DND-41 (cell line): ENCODE data around the gene L3MBTL3.
"Not testable (repeated sequence)": the region's sequence is repeated elsewhere in the genome, so short reads cannot be mapped to it uniquely, and the experiment has no call there.

ENCODE experiments used
- ATAC-seq: fragments of 200-7000 bp; cut with Tn5 transposase; 3 replicates; pipeline ENCODE4 v1.9.1; 2021; ENCODE audit warnings: low read depth; ENCODE audit not compliant: insufficient read depth
- DNase-seq: peaks from one replicate; pipeline ENCODE4 v3.0.0-alpha.2; 2020
- H2AFZ ChIP-seq: 2 replicates; pipeline ENCODE4 v1.6.0; 2012; ENCODE audit warnings: low read depth, low read length
- H3K27ac ChIP-seq: 2 replicates; pipeline ENCODE4 v1.5.1; 2012; ENCODE audit warnings: low read length, inconsistent platforms
- H3K27me3 ChIP-seq: fragments of 200-600 bp; sonication (generic); 2 replicates; pipeline ENCODE4 v1.6.0; 2012; ENCODE audit warnings: low read length, mild to moderate bottlenecking, inconsistent platforms; ENCODE audit not compliant: insufficient read depth, poor library complexity
- H3K36me3 ChIP-seq: 2 replicates; pipeline ENCODE4 v1.5.1; 2012; ENCODE audit warnings: low read length, inconsistent platforms; ENCODE audit not compliant: insufficient read depth
- H3K4me1 ChIP-seq: 2 replicates; pipeline ENCODE4 v1.5.1; 2012; ENCODE audit warnings: mild to moderate bottlenecking, low read length; ENCODE audit not compliant: insufficient read depth
- H3K4me2 ChIP-seq: 2 replicates; pipeline ENCODE4 v1.6.0; 2012; ENCODE audit warnings: mild to moderate bottlenecking, moderate library complexity, low read length, inconsistent platforms; ENCODE audit not compliant: insufficient read depth
- H3K4me3 ChIP-seq, 2 experiments: fragments of 200-600 bp in 1 of 2; shearing (Covaris generic) in 1 of 2; 2 replicates each; pipeline ENCODE4 v1.5.1; 2012 to 2016; ENCODE audit warnings: inconsistent platforms in 2 of 2, low read length in 2 of 2, mild to moderate bottlenecking in 2 of 2, low read depth in 1 of 2, moderate library complexity in 1 of 2
- H3K79me2 ChIP-seq: 2 replicates; pipeline ENCODE4 v1.6.0; 2012; ENCODE audit warnings: low read length, inconsistent platforms; ENCODE audit not compliant: insufficient read depth
- H3K9ac ChIP-seq: 2 replicates; pipeline ENCODE4 v1.6.0; 2012; ENCODE audit warnings: low read depth, mild to moderate bottlenecking, inconsistent platforms, low read length, moderate library complexity
- H3K9me3 ChIP-seq: 2 replicates; pipeline ENCODE4 v1.5.1; 2012; ENCODE audit warnings: low read length, moderate library complexity, mild to moderate bottlenecking, inconsistent platforms; ENCODE audit not compliant: insufficient read depth, severe bottlenecking
- H4K20me1 ChIP-seq: 2 replicates; pipeline ENCODE4 v1.6.0; 2012; ENCODE audit warnings: low read length; ENCODE audit not compliant: insufficient read depth
- EZH2 ChIP-seq: IDR thresholded peaks from 3 replicates; pipeline ENCODE4 v1.6.1; 2012; ENCODE audit warnings: borderline replicate concordance, low read depth, mild to moderate bottlenecking, moderate library complexity, low read length, inconsistent platforms; ENCODE audit not compliant: severe bottlenecking
- TF ChIP-seq, protein P1 (sequence below): IDR thresholded peaks from 2 replicates; pipeline ENCODE4 v1.5.1; 2012; ENCODE audit warnings: borderline replicate concordance, low read length, moderate library complexity, mild to moderate bottlenecking; ENCODE audit not compliant: poor library complexity, severe bottlenecking; ENCODE audit errors: extremely low read depth

Gene L3MBTL3

DNA sequence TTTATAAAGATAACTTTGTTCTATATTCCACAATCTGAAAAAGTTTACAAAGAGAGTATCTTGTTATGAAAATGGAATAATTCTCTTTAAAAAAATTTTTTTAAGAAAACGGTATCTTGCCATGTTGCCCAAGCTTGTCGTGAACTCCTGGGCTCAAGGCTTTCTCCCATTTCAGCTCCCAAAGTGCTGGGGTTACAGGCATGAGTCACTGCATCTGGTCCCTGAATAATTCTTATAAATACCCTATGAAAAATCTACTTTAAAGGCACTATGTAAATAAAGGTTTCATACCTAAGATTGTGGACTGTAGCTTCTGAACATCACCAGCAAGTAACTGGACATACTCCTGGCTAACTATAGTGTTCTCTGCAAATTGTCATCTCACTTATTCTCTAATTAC, 144.0 kb downstream of the L3MBTL3 start:
- Histone ChIP-seq H3K27me3 (peaks cover 11% of the 10 kb centered on the region), H3K4me3 (no peak overlapping the region), H3K79me2 (no peaks in the 10 kb centered on the region), H4K20me1 (no peaks in the 10 kb centered on the region), H2AFZ (no peak overlapping the region), H3K4me1 (no peaks in the 10 kb centered on the region), H3K9me3 (no peaks in the 10 kb centered on the region), H3K4me2 (no peak overlapping the region), H3K27ac (no peak overlapping the region), H3K9ac (no peak overlapping the region), H3K36me3 (no peaks in the 10 kb centered on the region)
- TF ChIP-seq, protein P1, sequence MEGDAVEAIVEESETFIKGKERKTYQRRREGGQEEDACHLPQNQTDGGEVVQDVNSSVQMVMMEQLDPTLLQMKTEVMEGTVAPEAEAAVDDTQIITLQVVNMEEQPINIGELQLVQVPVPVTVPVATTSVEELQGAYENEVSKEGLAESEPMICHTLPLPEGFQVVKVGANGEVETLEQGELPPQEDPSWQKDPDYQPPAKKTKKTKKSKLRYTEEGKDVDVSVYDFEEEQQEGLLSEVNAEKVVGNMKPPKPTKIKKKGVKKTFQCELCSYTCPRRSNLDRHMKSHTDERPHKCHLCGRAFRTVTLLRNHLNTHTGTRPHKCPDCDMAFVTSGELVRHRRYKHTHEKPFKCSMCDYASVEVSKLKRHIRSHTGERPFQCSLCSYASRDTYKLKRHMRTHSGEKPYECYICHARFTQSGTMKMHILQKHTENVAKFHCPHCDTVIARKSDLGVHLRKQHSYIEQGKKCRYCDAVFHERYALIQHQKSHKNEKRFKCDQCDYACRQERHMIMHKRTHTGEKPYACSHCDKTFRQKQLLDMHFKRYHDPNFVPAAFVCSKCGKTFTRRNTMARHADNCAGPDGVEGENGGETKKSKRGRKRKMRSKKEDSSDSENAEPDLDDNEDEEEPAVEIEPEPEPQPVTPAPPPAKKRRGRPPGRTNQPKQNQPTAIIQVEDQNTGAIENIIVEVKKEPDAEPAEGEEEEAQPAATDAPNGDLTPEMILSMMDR = no peak
- no peak for TF ChIP-seq EZH2
- no peak for ATAC-seq
- no peak for DNase-seq

DNA sequence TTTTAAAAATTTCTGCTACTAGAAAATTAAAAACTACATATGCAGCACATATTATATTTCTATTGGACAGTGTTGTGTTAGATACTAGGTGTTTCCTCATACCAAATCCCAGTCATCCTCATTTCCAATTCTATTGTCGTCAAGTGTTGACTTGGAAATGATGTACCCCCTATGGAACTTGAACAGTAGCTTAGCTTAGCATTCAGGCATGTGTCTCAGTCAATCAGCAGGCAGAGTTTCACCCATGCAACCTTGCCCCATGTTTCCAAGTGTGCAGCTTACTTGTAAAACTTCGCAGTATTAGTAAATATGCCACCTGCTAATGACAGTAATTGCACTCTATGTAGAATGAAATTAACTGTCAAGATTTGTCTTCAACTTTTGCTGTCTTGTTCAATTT, 144.9 kb downstream of the L3MBTL3 start:
- Histone ChIP-seq H3K9ac (no peak overlapping the region), H4K20me1 (no peaks in the 10 kb centered on the region), H3K4me1 (no peaks in the 10 kb centered on the region), H3K4me2 (no peak overlapping the region), H3K79me2 (no peaks in the 10 kb centered on the region), H3K27me3 (peaks cover 16% of the 10 kb centered on the region), H3K36me3 (no peaks in the 10 kb centered on the region), H3K9me3 (no peaks in the 10 kb centered on the region), H2AFZ (no peak overlapping the region), H3K4me3 (no peak overlapping the region), H3K27ac (no peak overlapping the region)
- ATAC-seq = no peak
- no peak for TF ChIP-seq EZH2
- TF ChIP-seq, protein P1 = no peak
- DNase-seq = no peak

DNA sequence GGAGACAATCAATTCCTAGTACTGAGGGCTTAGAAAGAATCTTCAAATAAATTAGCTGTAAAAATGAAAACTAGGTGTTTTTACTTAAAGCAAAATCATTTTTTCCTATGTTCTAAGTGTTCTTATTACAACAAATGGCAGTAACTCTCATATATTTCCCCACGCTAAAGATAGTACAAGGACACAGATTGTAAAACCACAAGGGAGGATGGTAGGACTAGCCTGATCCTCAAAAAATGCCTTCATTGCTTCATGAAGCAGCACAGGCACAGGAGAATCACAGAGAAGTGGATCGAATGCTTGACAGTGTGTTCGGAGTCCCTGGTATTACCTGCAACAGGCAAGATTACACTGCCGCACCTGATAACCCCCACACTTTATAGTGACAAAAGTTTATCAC, 145.9 kb downstream of the L3MBTL3 start:
- Histone ChIP-seq H4K20me1 (no peaks in the 10 kb centered on the region), H2AFZ (no peak overlapping the region), H3K79me2 (no peaks in the 10 kb centered on the region), H3K4me1 (no peaks in the 10 kb centered on the region), H3K27me3 (peaks cover 16% of the 10 kb centered on the region), H3K4me3 (no peak overlapping the region), H3K9me3 (no peaks in the 10 kb centered on the region), H3K4me2 (no peak overlapping the region), H3K9ac (no peak overlapping the region), H3K27ac (no peak overlapping the region), H3K36me3 (no peaks in the 10 kb centered on the region)
- TF ChIP-seq EZH2 = no peak
- TF ChIP-seq, protein P1 = no peak
- DNase-seq = no peak
- no peak for ATAC-seq

DNA sequence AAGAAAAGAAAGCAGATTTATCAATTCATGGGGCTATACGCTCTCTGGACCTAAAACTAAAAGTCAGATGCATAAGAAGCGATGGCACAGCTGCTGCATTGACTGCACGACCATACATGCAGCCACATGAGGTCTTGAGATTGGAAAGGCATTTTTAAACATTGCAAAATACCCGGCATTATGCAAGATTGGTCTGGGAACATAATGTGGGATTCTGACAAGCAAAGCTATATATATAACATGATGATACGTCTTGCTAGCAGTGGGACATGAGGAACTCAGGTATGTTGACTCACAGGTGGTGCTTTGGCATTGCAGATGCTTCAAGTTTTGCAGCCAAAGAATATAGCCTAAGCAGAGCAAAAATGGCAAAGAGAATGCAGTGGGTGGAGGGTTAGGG, 149.3 kb downstream of the L3MBTL3 start:
- H3K9ac ChIP-seq = no peak overlapping the region
- no peak for ATAC-seq
- H3K27ac ChIP-seq = no peak overlapping the region
- DNase-seq = no peak
- H3K36me3 ChIP-seq = no peaks in the 10 kb centered on the region
- H3K4me3 ChIP-seq = no peak overlapping the region
- H3K4me2 ChIP-seq = no peak overlapping the region
- TF ChIP-seq, protein P1 = no peak
- no peak for TF ChIP-seq EZH2
- peaks cover 9% of the 10 kb centered on the region for H3K27me3 ChIP-seq
- H4K20me1 ChIP-seq = no peaks in the 10 kb centered on the region
- no peaks in the 10 kb centered on the region for H3K79me2 ChIP-seq
- no peak overlapping the region for H2AFZ ChIP-seq
- H3K9me3 ChIP-seq = no peaks in the 10 kb centered on the region
- H3K4me1 ChIP-seq = no peaks in the 10 kb centered on the region

DNA sequence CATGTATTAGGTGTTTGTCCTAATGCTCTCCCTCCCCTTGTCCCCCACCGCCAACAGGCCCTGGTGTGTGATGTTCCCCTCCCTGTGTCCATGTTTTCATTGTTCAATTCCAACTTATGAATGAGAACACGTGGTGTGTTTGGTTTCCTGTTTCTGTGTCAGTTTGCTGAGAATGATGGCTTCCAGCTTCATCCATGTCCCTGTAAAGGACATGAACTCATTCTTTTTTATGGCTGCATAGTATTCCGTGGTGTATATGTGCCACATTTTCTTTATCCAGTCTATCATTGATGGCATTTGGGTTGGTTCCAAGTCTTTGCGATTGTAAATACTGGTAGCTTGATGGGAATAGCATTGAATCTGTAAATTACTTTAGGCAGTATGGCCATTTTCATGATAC, 151.8 kb downstream of the L3MBTL3 start:
- H3K4me2 ChIP-seq, H3K4me3 ChIP-seq, ATAC-seq, H3K27me3 ChIP-seq, H3K9ac ChIP-seq, H3K36me3 ChIP-seq, H3K9me3 ChIP-seq, H3K4me1 ChIP-seq, DNase-seq, H4K20me1 ChIP-seq, H3K27ac ChIP-seq, H2AFZ ChIP-seq, H3K79me2 ChIP-seq: not testable (repeated sequence)
